Effector memory CD4-positive, alpha-beta T cell (primary cell): ENCODE measurements around the gene SRGAP3.

ENCODE experiments used
- DNase-seq, 3 donors: peaks; one replicate each; pipeline ENCODE4 v3.0.0-alpha.2; 2020
- H3K27ac ChIP-seq: 2 replicates; pipeline ENCODE4 v1.7.0; 2013; ENCODE audit warnings: mild to moderate bottlenecking, low read length, moderate library complexity; ENCODE audit not compliant: insufficient read depth, poor library complexity, severe bottlenecking
- H3K27me3 ChIP-seq: replicated peaks from 2 replicates; pipeline ENCODE4 v1.7.0; 2013; ENCODE audit warnings: mild to moderate bottlenecking, low read length; ENCODE audit not compliant: insufficient read depth, control insufficient read depth, poor library complexity, severe bottlenecking
- H3K36me3 ChIP-seq: 2 replicates; pipeline ENCODE4 v1.7.0; 2013; ENCODE audit warnings: mild to moderate bottlenecking, low read length, moderate library complexity; ENCODE audit not compliant: control insufficient read depth, insufficient read depth
- H3K4me1 ChIP-seq: 2 replicates; pipeline ENCODE4 v1.7.0; 2013; ENCODE audit warnings: low read length, mild to moderate bottlenecking; ENCODE audit not compliant: control insufficient read depth, insufficient read depth, poor library complexity, severe bottlenecking
- H3K4me3 ChIP-seq: 2 replicates; pipeline ENCODE4 v1.7.0; 2013; ENCODE audit warnings: low read length, low read depth, mild to moderate bottlenecking; ENCODE audit not compliant: insufficient read depth, poor library complexity, severe bottlenecking
- H3K9me3 ChIP-seq: 2 replicates; pipeline ENCODE4 v1.7.0; 2013; ENCODE audit warnings: mild to moderate bottlenecking, low read length, moderate library complexity; ENCODE audit not compliant: control insufficient read depth

SRGAP3 gene

GRCh38 chr3:9206287-9206686 is 43.2 kb downstream of the SRGAP3 start:
- Histone ChIP-seq H3K4me3 (no peak overlapping the region), H3K9me3 (no peaks in the 10 kb centered on the region), H3K4me1 (no peaks in the 10 kb centered on the region), H3K27me3 (no peaks in the 10 kb centered on the region), H3K27ac (no peak overlapping the region), H3K36me3 (no peaks in the 10 kb centered on the region)
- DNase-seq = no peak

- no peaks in the 10 kb centered on the region for H3K9me3 ChIP-seq
- H3K36me3 ChIP-seq = no peaks in the 10 kb centered on the region
- H3K27ac ChIP-seq = no peak overlapping the region
- H3K4me3 ChIP-seq = no peak overlapping the region
- no peaks in the 10 kb centered on the region for H3K4me1 ChIP-seq
- no peak for DNase-seq
- no peaks in the 10 kb centered on the region for H3K27me3 ChIP-seq
Observed at GRCh38 chr3:9205345-9206143, 43.9 kb downstream of the SRGAP3 start.

- no peak for DNase-seq
- no peaks in the 10 kb centered on the region for H3K36me3 ChIP-seq
- no peak overlapping the region for H3K4me3 ChIP-seq
- no peaks in the 10 kb centered on the region for H3K27me3 ChIP-seq
- H3K4me1 ChIP-seq = no peaks in the 10 kb centered on the region
- no peak overlapping the region for H3K27ac ChIP-seq
- H3K9me3 ChIP-seq = no peaks in the 10 kb centered on the region
Observed at GRCh38 chr3:9204253-9204992, 45.0 kb downstream of the SRGAP3 start.

GRCh38 chr3:9203317-9203716 is 46.1 kb downstream of the SRGAP3 start:
- Histone ChIP-seq H3K4me3 (no peak overlapping the region), H3K9me3 (no peaks in the 10 kb centered on the region), H3K27me3 (no peaks in the 10 kb centered on the region), H3K4me1 (no peaks in the 10 kb centered on the region), H3K36me3 (no peaks in the 10 kb centered on the region), H3K27ac (no peak overlapping the region)
- no peak for DNase-seq

GRCh38 chr3:9202546-9202945 is 46.9 kb downstream of the SRGAP3 start:
- DNase-seq = no peak
- Histone ChIP-seq H3K4me1 (no peaks in the 10 kb centered on the region), H3K27ac (no peak overlapping the region), H3K27me3 (no peaks in the 10 kb centered on the region), H3K9me3 (no peaks in the 10 kb centered on the region), H3K36me3 (no peaks in the 10 kb centered on the region), H3K4me3 (no peak overlapping the region)

DNA sequence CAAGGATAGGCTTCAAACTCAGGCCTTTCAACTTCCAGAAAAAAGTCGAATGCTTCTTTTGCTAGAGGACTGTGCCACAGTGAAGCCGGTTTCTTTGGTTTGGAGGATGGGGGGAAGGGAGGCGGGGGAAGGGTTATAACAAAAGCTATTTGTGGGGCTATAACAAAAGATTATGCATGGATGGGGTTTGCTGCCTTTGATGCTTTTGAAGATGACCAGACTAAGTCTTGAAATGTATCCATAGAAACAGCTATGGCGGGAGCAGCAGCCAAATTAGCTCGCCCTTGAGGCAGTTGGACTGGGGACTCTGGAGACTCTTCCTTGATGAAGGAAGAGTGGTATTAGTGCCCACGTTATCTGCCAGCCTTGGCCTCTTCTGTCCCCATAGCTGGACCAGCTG is 47.5 kb downstream of the SRGAP3 start:
- H3K27ac ChIP-seq = no peak overlapping the region
- no peaks in the 10 kb centered on the region for H3K9me3 ChIP-seq
- no peaks in the 10 kb centered on the region for H3K27me3 ChIP-seq
- no peak overlapping the region for H3K4me3 ChIP-seq
- no peak for DNase-seq
- H3K36me3 ChIP-seq = no peaks in the 10 kb centered on the region
- H3K4me1 ChIP-seq = no peaks in the 10 kb centered on the region

- H3K9me3 ChIP-seq = no peaks in the 10 kb centered on the region
- H3K4me3 ChIP-seq = no peak overlapping the region
- H3K36me3 ChIP-seq = no peaks in the 10 kb centered on the region
- no peaks in the 10 kb centered on the region for H3K27me3 ChIP-seq
- no peak overlapping the region for H3K27ac ChIP-seq
- no peaks in the 10 kb centered on the region for H3K4me1 ChIP-seq
- no peak for DNase-seq
Observed at GRCh38 chr3:9201266-9201665, 48.2 kb downstream of the SRGAP3 start.

DNA sequence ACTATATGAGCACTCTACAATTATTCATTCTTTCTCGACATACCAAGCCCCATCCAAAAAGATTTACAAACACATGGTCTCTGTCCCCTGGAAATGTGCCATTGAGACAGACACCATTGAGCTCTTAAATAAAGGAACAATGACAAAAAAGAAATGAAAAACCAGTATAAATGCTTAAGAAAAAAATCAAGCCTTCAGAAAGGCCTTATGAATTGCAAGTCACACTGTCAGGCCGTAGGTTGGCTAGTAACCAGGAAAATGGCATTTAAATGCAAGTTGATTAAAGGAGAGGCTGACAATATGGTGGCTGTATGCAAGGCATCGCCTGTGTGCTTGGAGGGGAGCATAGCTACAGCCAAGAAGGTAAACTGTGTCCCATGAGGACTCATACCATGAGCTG is 49.7 kb downstream of the SRGAP3 start:
- H3K36me3 ChIP-seq = no peaks in the 10 kb centered on the region
- H3K27me3 ChIP-seq = no peaks in the 10 kb centered on the region
- H3K4me1 ChIP-seq = no peaks in the 10 kb centered on the region
- no peak overlapping the region for H3K4me3 ChIP-seq
- H3K27ac ChIP-seq = no peak overlapping the region
- no peak for DNase-seq
- no peaks in the 10 kb centered on the region for H3K9me3 ChIP-seq

DNA sequence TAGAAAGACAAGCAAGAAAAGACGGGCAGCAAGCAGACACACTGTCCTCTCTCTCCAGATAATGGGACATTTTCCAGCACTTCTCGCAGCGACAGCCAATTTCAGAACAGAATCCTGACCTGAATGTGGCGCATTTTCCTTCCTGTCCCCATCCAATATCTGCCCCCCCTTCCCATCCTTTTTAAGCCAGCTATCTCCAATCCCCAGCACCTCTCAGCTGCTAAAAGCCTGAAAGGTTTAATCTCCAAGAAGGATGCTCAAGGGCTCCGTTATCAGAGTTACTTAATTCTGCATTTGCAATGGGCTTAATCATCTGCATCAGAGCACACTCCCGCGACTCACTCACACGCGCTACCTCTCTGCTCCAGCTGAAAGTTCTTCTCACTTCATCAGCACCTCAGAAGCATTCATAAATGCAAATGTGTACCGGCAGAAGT is 50.5 kb downstream of the SRGAP3 start:
- no peak overlapping the region for H3K4me3 ChIP-seq
- no peak overlapping the region for H3K27ac ChIP-seq
- H3K27me3 ChIP-seq = no peaks in the 10 kb centered on the region
- no peaks in the 10 kb centered on the region for H3K36me3 ChIP-seq
- H3K9me3 ChIP-seq = no peaks in the 10 kb centered on the region
- no peak for DNase-seq
- no peaks in the 10 kb centered on the region for H3K4me1 ChIP-seq

DNA sequence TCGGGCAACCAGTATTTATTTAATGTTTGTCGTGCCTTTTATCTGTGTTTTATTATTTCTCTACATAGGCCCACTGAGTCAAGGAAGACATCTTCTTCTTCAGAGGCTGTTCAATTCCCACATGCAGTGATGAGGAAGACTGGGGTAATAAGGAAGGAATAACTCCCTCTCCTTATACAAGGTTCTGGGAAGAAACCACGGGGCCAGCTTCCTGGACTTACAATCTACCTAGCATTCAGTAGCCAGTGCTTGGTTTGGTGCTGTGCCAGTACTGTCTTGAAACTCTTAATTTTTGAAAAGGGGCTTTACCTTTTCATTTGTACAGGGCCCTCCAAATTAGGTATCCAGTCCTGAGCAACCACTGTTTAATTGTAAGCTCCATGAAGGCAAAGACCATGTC is 51.2 kb downstream of the SRGAP3 start:
- Histone ChIP-seq H3K27me3 (no peaks in the 10 kb centered on the region), H3K4me1 (no peaks in the 10 kb centered on the region), H3K9me3 (no peaks in the 10 kb centered on the region), H3K27ac (no peak overlapping the region), H3K36me3 (no peaks in the 10 kb centered on the region), H3K4me3 (no peak overlapping the region)
- DNase-seq = no peak
